Measurements from ENCODE around the gene TAGAP. TPM values are rescaled to one million over a fixed set of nuclear protein-coding genes. Genes with fewer than 3 reads are reported as not detected.

Gene TAGAP
- total and polyA plus RNA-seq, 2 of the 8 experiments (the other 6 are each of a cell fraction or from before 2014, with no cell fraction given), result not detected

DNA sequence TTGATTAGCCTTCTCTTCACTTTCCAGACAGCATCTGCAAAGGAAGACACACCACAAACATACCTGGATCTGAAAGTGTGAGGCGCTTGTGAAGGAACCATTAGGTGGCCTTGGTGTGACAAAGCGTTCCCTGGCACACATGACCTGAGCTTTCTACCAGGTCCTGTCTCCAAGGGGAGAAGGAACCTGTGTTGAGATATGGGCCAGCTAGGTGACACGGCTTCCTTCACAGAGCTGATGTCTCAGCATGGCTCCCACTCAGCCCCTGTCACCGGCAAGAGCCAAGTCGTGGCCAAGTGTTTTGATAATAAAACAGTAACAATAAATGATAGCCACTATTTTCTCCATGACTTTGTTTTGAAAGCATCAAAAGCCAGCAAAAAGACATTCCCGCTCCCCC, 20.3 kb upstream of the TAGAP start:
- Histone ChIP-seq H4K91ac (replicated peaks; ENCODE audit: insufficient read length, low read length) (no peak overlapping the region), H2BK12ac (ENCODE audit: low read depth, low read length) (no peak overlapping the region), H3K9ac (replicated peaks in 1 of 4; ENCODE audit: extremely low read depth in 1 of 4, low read depth in 3 of 4, low read length in 3 of 4) (no peak overlapping the region), H3K14ac (ENCODE audit: insufficient read length) (no peak overlapping the region), H3K27me3 (replicated peaks in 1 of 4; ENCODE audit: control insufficient read depth in 3 of 4, extremely low read depth in 1 of 4, insufficient read depth in 3 of 4, low read length in 3 of 4) (peaks cover 0 to 8% (median 3%) of the 10 kb centered on the region in 4 experiments; a peak in 5 of 7 replicates), H4K8ac (ENCODE audit: extremely low read depth, insufficient read depth, low read length) (no peak overlapping the region), H3K36me3 (ENCODE audit: control insufficient read depth in 2 of 4, insufficient read depth in 4 of 4, low read length in 3 of 4) (no peaks in the 10 kb centered on the region), H3K23ac (ENCODE audit: insufficient read length) (no peak overlapping the region), H2BK20ac (ENCODE audit: low read length) (no peak overlapping the region), H3K4ac (replicated peaks; ENCODE audit: insufficient read length, low read depth, low read length) (no peak overlapping the region), H2AK5ac (ENCODE audit: low read depth, low read length) (no peak overlapping the region), H3K4me1 (replicated peaks in 1 of 4; ENCODE audit: control insufficient read depth in 3 of 4, insufficient read depth in 4 of 4, low read length in 3 of 4) (peaks cover 0 to 4% (median 2%) of the 10 kb centered on the region in 4 experiments; a peak in 3 of 7 replicates), H4K5ac (ENCODE audit: insufficient read length, low read depth, low read length) (no peak overlapping the region), H2BK120ac (replicated peaks; ENCODE audit: low read depth, low read length) (no peak overlapping the region), H3K18ac (ENCODE audit: extremely low read depth, low read length) (no peak overlapping the region), H4K20me1 (replicated peaks in 1 of 2; ENCODE audit: control insufficient read depth in 1 of 2, insufficient read depth in 2 of 2, low read length in 2 of 2) (no peaks in the 10 kb centered on the region), H2AFZ (ENCODE audit: low read length) (no peak overlapping the region), H3K79me1 (ENCODE audit: low read depth, low read length) (no peaks in the 10 kb centered on the region), H3K4me3 (ENCODE audit: extremely low read depth in 1 of 4, insufficient read depth in 2 of 4, low read depth in 3 of 4, low read length in 4 of 4) (no peak overlapping the region), H3K79me2 (ENCODE audit: control insufficient read depth in 1 of 2, insufficient read depth in 2 of 2, low read length in 2 of 2) (no peaks in the 10 kb centered on the region), H3K27ac (ENCODE audit: low read depth, low read length) (no peak overlapping the region), H2BK5ac (ENCODE audit: low read depth, low read length) (no peak overlapping the region), H3K4me2 (ENCODE audit: insufficient read depth in 1 of 2, low read depth in 2 of 2, low read length in 2 of 2) (no peak overlapping the region), H3K9me3 (ENCODE audit: insufficient read depth in 2 of 2, low read depth in 1 of 2, low read length in 1 of 2) (no peaks in the 10 kb centered on the region), H2BK15ac (ENCODE audit: low read length) (no peak overlapping the region), H3K23me2 (ENCODE audit: low read depth, low read length) (no peaks in the 10 kb centered on the region), H3K56ac (replicated peaks; ENCODE audit: insufficient read length, low read depth, low read length) (no peak overlapping the region)
- FAIRE-seq (no peak), DNase-seq (ENCODE audit: low read depth in 1 of 2, low spot score in 2 of 2) (no peak)
- 90% methylated on average over 6 of the region's 6 CpGs; no CpG with 5 or more reads in 1 of the 2 experiments for WGBS, 2 experiments (ENCODE audit: extremely low coverage in 1 of 2, insufficient coverage in 1 of 2, insufficient read length in 1 of 2, insufficient replicate concordance in 2 of 2, low coverage in 1 of 2, low lambda C conversion rate in 2 of 2, missing lambda C conversion rate in 1 of 2)
- ChIA-PET CTCF (ENCODE audit: partially characterized antibody) (interaction anchor here (0.6 to 2.8 kb wide), 11 partner anchors 9 to 70 kb away, joined by 3 to 10 read pairs (median 5); no protein-coding TSS in a partner anchor), POLR2A (ENCODE audit: partially characterized antibody) (no interaction called here)
- TF ChIP-seq TAF7 (optimal IDR thresholded peaks at IDR 0.05; ENCODE audit: borderline replicate concordance, low read depth, low read length), result no peak
- TF ChIP-seq NRF1 (IDR thresholded peaks at IDR 0.05; ENCODE audit: low read depth, low read length), result no peak
- no peak for TF ChIP-seq SIN3A (conservative IDR thresholded peaks at IDR 0.05 in 1 of 2, IDR thresholded peaks at IDR 0.05 in 1 of 2; ENCODE audit: low read depth in 1 of 2, low read length in 2 of 2)
- TF ChIP-seq PHF8 (conservative IDR thresholded peaks at IDR 0.05; ENCODE audit: low read depth, low read length), result no peak
- TF ChIP-seq KDM5A (IDR thresholded peaks at IDR 0.05; ENCODE audit: low read length), result no peak
- no peak for TF ChIP-seq RXRA (IDR thresholded peaks at IDR 0.05; ENCODE audit: insufficient read depth, low read depth, low read length)
- no peak for TF ChIP-seq ZNF274 (IDR thresholded peaks at IDR 0.05; ENCODE audit: borderline replicate concordance, extremely low read depth, low read length)
- no peak for TF ChIP-seq HDAC6 (IDR thresholded peaks at IDR 0.05; ENCODE audit: low read depth, low read length)
- no peak for TF ChIP-seq SIX5 (IDR thresholded peaks at IDR 0.05; ENCODE audit: low read depth, low read length)
- no peak for TF ChIP-seq SIRT6 (IDR thresholded peaks at IDR 0.05; ENCODE audit: low read length)
- no peak for TF ChIP-seq GTF2F1 (IDR thresholded peaks at IDR 0.05; ENCODE audit: borderline replicate concordance, low read depth, low read length)
- no peak for TF ChIP-seq SUZ12 (IDR thresholded peaks at IDR 0.05; ENCODE audit: low read length)
